B cell (primary cell): ENCODE data around the gene PNLDC1. TPM values are rescaled to one million over a fixed set of nuclear protein-coding genes. Genes with fewer than 3 reads are reported as not detected.

Source experiments
- ATAC-seq: fragments of 200-7000 bp; cut with Tn5 transposase; one replicate; pipeline ENCODE4 v1.10.0; 2021; ENCODE audit warnings: low read depth, mild to moderate bottlenecking, moderate number of reproducible peaks, moderate library complexity
- CTCF ChIA-PET: fragments of 350-600 bp; sonication (Branson Sonifier 250); formaldehyde crosslinking; loops from one replicate; lab custom pipeline; 2021; ENCODE audit warnings: antibody characterized with exemption, inconsistent platforms; lab: Charles Lee
- POLR2A ChIA-PET: fragments of 350-600 bp; sonication (Branson Sonifier 250); formaldehyde crosslinking; loops from one replicate; lab custom pipeline; 2021; ENCODE audit warnings: antibody characterized with exemption; lab: Charles Lee
- DNase-seq: peaks from one replicate; pipeline ENCODE4 v3.0.0; 2013
- H2AFZ ChIP-seq: 2 replicates; pipeline ENCODE4 v1.6.1; 2012; ENCODE audit warnings: mild to moderate bottlenecking, low read depth, low read length; ENCODE audit not compliant: insufficient read depth, poor library complexity, severe bottlenecking
- H3K27ac ChIP-seq, 2 donors: 1 replicate in 1 of 2; 2 replicates in 1 of 2; pipeline ENCODE4 v1.5.1; 2012 to 2013; ENCODE audit warnings: low read length in 2 of 2, mild to moderate bottlenecking in 2 of 2, moderate library complexity in 1 of 2
- H3K27me3 ChIP-seq, 4 experiments: fragments of 200-600 bp in 1 of 4; sonication (generic) in 1 of 4; replicated peaks in 1 of 4; 1 replicate in 2 of 4; 2 replicates in 2 of 4; pipeline versions ENCODE4 v1.6.1 to v1.7.0; 2013 to 2016; ENCODE audit warnings: low read length in 3 of 4, mild to moderate bottlenecking in 2 of 4, mixed read lengths in 1 of 4, moderate library complexity in 1 of 4; ENCODE audit not compliant: insufficient read depth in 4 of 4, control insufficient read depth in 3 of 4; ENCODE audit errors: control extremely low read depth in 1 of 4
- H3K36me3 ChIP-seq, 2 experiments: replicated peaks in 1 of 2; 1 replicate in 1 of 2; 2 replicates in 1 of 2; pipeline versions ENCODE4 v1.6.1 to v1.7.1; 2013; ENCODE audit warnings: low read length in 1 of 2; ENCODE audit not compliant: insufficient read depth in 2 of 2, control insufficient read depth in 1 of 2; ENCODE audit errors: control extremely low read depth in 1 of 2, extremely low read depth in 1 of 2
- H3K4me1 ChIP-seq, 2 donors: fragments of 200-600 bp in 1 of 2; sonication (generic) in 1 of 2; 1 replicate in 1 of 2; 2 replicates in 1 of 2; pipeline versions ENCODE4 v1.5.1 to v1.6.1; 2013 to 2017; ENCODE audit warnings: low read length in 2 of 2; ENCODE audit not compliant: control insufficient read depth in 2 of 2, insufficient read depth in 2 of 2
- H3K4me2 ChIP-seq: replicated peaks from 2 replicates; pipeline ENCODE3; 2012; ENCODE audit warnings: mild to moderate bottlenecking, low read depth, low read length; ENCODE audit not compliant: poor library complexity, severe bottlenecking
- H3K4me3 ChIP-seq, 5 experiments: fragments of 200-600 bp in 1 of 5; sonication (generic) in 1 of 5; 1 replicate in 3 of 5; 2 replicates in 2 of 5; pipeline versions ENCODE4 v1.5.1 to v1.7.0; 2011 to 2016; ENCODE audit warnings: low read length in 4 of 5, mild to moderate bottlenecking in 4 of 5, low read depth in 2 of 5, control low read depth in 1 of 5, moderate library complexity in 1 of 5; ENCODE audit not compliant: insufficient read depth in 1 of 5; ENCODE audit errors: control extremely low read depth in 1 of 5, extremely low read depth in 1 of 5
- H3K79me2 ChIP-seq: fragments of 200-600 bp; sonication (generic); one replicate; pipeline ENCODE4 v1.6.0; 2016; ENCODE audit warnings: low read length; ENCODE audit not compliant: control insufficient read depth, insufficient read depth
- H3K9ac ChIP-seq: fragments of 200-600 bp; sonication (generic); 2 replicates; pipeline ENCODE4 v1.6.1; 2017; ENCODE audit warnings: mild to moderate bottlenecking, low read length, moderate library complexity
- H3K9me3 ChIP-seq, 3 donors: one replicate each; pipeline versions ENCODE4 v1.6.1 to v1.7.1; 2013; ENCODE audit warnings: low read length in 2 of 3; ENCODE audit not compliant: control insufficient read depth in 2 of 3, insufficient read depth in 1 of 3; ENCODE audit errors: control extremely low read depth in 1 of 3
- H4K20me1 ChIP-seq: 2 replicates; pipeline ENCODE4 v1.6.0; 2012; ENCODE audit warnings: mild to moderate bottlenecking, low read length; ENCODE audit not compliant: insufficient read depth, control insufficient read depth, poor library complexity, severe bottlenecking
- H3K27ac Mint-ChIP-seq: one replicate; pipeline ENCODE4 v1.8.0; 2021; ENCODE audit warnings: mixed read lengths
- H3K27me3 Mint-ChIP-seq: one replicate; pipeline ENCODE4 v1.8.0; 2021; ENCODE audit warnings: mixed read lengths
- H3K4me1 Mint-ChIP-seq: one replicate; pipeline ENCODE4 v1.8.0; 2021; ENCODE audit warnings: mixed read lengths
- H3K4me3 Mint-ChIP-seq: one replicate; pipeline ENCODE4 v1.8.0; 2021; ENCODE audit warnings: mixed read lengths
- H3K9me3 Mint-ChIP-seq: one replicate; pipeline ENCODE4 v1.8.0; 2022; ENCODE audit warnings: mixed read lengths; ENCODE audit not compliant: insufficient read depth
- EZH2 ChIP-seq: IDR thresholded peaks from 2 replicates; pipeline ENCODE4 v1.6.1; 2012; ENCODE audit warnings: borderline replicate concordance, low read depth, mild to moderate bottlenecking, moderate library complexity, low read length; ENCODE audit not compliant: insufficient read depth, poor library complexity, severe bottlenecking
- WGBS: methylation state at CpG from one replicate; pipeline ENCODE4 v1.1.5; 2013; ENCODE audit warnings: missing lambda C conversion rate; ENCODE audit not compliant: insufficient coverage; 5-methylcytosine and 5-hydroxymethylcytosine counted together
- intact Hi-C: fragments of 100-400 bp; cut with micrococcal nuclease; formaldehyde crosslinking; loops from one replicate; pipeline ENCODE4 v1.10.0; 2022
- polyA plus RNA-seq: library from polyadenylated mRNA; depleted of rRNA; stranded (reverse); fragments of >200 nt; gene quantifications from 2 replicates; pipeline ENCODE4 v1.2.3, GENCODE V29; 2012
- total RNA-seq, 2 donors: library from RNA; stranded (reverse); fragments of 120-200 nt in 1 of 2; gene quantifications; 1 replicate in 1 of 2; 2 replicates in 1 of 2; pipeline versions ENCODE4 v1.2.3 to v1.2.4, GENCODE V29; 2013 to 2022
- TF ChIP-seq, protein P1 (sequence below): fragments of 200-600 bp; IDR thresholded peaks from one replicate; pipeline ENCODE4 v1.8.0; 2022; ENCODE audit warnings: antibody characterized with exemption, mild to moderate bottlenecking

The PNLDC1 gene
- total and polyA plus RNA-seq, 2 donors (not counting 1 experiment from before 2014, with no cell fraction given) = 0.13 to 0.71 TPM

- CTCF ChIA-PET = no interaction called here
- Histone ChIP-seq H3K4me3 (no peak overlapping the region), H3K36me3 (peaks cover 5 to 67% of the 10 kb centered on the region in 2 experiments), H4K20me1 (peaks cover 2% of the 10 kb centered on the region), H2AFZ (no peak overlapping the region), H3K4me1 (no peaks in the 10 kb centered on the region), H3K9ac (no peak overlapping the region), H3K9me3 (no peaks in the 10 kb centered on the region), H3K79me2 (no peaks in the 10 kb centered on the region), H3K27ac (no peak overlapping the region), H3K4me2 (no peak overlapping the region), H3K27me3 (no peaks in the 10 kb centered on the region)
- Mint-ChIP-seq H3K27ac (peak overlapping the region; percentile 15), H3K9me3 (no peaks in the 10 kb centered on the region), H3K4me1 (peaks cover 3% of the 10 kb centered on the region), H3K4me3 (no peak overlapping the region), H3K27me3 (no peaks in the 10 kb centered on the region)
- WGBS = 96% methylated on average over 4 of the region's 7 CpGs
- DNase-seq (no peak), ATAC-seq (no peak)
- intact Hi-C loops = no loop called here
- TF ChIP-seq, protein P1, sequence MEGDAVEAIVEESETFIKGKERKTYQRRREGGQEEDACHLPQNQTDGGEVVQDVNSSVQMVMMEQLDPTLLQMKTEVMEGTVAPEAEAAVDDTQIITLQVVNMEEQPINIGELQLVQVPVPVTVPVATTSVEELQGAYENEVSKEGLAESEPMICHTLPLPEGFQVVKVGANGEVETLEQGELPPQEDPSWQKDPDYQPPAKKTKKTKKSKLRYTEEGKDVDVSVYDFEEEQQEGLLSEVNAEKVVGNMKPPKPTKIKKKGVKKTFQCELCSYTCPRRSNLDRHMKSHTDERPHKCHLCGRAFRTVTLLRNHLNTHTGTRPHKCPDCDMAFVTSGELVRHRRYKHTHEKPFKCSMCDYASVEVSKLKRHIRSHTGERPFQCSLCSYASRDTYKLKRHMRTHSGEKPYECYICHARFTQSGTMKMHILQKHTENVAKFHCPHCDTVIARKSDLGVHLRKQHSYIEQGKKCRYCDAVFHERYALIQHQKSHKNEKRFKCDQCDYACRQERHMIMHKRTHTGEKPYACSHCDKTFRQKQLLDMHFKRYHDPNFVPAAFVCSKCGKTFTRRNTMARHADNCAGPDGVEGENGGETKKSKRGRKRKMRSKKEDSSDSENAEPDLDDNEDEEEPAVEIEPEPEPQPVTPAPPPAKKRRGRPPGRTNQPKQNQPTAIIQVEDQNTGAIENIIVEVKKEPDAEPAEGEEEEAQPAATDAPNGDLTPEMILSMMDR = no peak
- POLR2A ChIA-PET = interaction anchor here (0.7 kb wide), 1 partner anchor 84 kb away, joined by 9 read pairs; no protein-coding TSS in a partner anchor
Measured at GRCh38 chr6:159777240-159777904, 22.7 kb upstream of the PNLDC1 start.

GRCh38 chr6:159778131-159778530, 21.9 kb upstream of the PNLDC1 start:
- no peak overlapping the region for H3K4me2 ChIP-seq
- peaks cover 7 to 74% of the 10 kb centered on the region in 2 experiments for H3K36me3 ChIP-seq
- DNase-seq (no peak), ATAC-seq (no peak)
- WGBS = no CpG with 5 or more reads among the region's 1 CpG
- H3K27me3 ChIP-seq = no peaks in the 10 kb centered on the region
- no peak overlapping the region for H3K4me3 ChIP-seq
- H3K9me3 Mint-ChIP-seq = no peaks in the 10 kb centered on the region
- intact Hi-C loops = no loop called here
- no peak overlapping the region for H3K27ac ChIP-seq
- no peak overlapping the region for H3K4me3 Mint-ChIP-seq
- TF ChIP-seq, protein P1 = no peak
- TF ChIP-seq EZH2 = no peak
- no peaks in the 10 kb centered on the region for H3K9me3 ChIP-seq
- peaks cover 9% of the 10 kb centered on the region for H4K20me1 ChIP-seq
- H3K27ac Mint-ChIP-seq = no peak overlapping the region
- CTCF ChIA-PET = no interaction called here
- H2AFZ ChIP-seq = no peak overlapping the region
- H3K4me1 ChIP-seq = no peaks in the 10 kb centered on the region
- H3K27me3 Mint-ChIP-seq = no peaks in the 10 kb centered on the region
- H3K9ac ChIP-seq = no peak overlapping the region
- H3K4me1 Mint-ChIP-seq = peaks cover 10% of the 10 kb centered on the region
- POLR2A ChIA-PET = interaction anchor here (0.7 kb wide), 1 partner anchor 84 kb away, joined by 9 read pairs; no protein-coding TSS in a partner anchor
- H3K79me2 ChIP-seq = no peaks in the 10 kb centered on the region
